Measurements from ENCODE around the gene C17orf50. TPM values are rescaled to one million over a fixed set of nuclear protein-coding genes. Genes with fewer than 3 reads are reported as not detected.

Gene C17orf50
- total RNA-seq, 6 experiments from 2014 or later = not detected

GRCh38 chr17:35786941-35787432, 26.3 kb downstream of the C17orf50 start:
- H3K4me1 ChIP-seq = peaks cover 0 to 13% (median 5%) of the 10 kb centered on the region in 4 donors
- H3K4me3 ChIP-seq = no peak overlapping the region
- intact Hi-C loops (cut with DNase I) = no loop called here
- DNase-seq (peak in 1 of 3 donors; percentile 13), ATAC-seq (no peak)
- TF ChIP-seq, protein P1, sequence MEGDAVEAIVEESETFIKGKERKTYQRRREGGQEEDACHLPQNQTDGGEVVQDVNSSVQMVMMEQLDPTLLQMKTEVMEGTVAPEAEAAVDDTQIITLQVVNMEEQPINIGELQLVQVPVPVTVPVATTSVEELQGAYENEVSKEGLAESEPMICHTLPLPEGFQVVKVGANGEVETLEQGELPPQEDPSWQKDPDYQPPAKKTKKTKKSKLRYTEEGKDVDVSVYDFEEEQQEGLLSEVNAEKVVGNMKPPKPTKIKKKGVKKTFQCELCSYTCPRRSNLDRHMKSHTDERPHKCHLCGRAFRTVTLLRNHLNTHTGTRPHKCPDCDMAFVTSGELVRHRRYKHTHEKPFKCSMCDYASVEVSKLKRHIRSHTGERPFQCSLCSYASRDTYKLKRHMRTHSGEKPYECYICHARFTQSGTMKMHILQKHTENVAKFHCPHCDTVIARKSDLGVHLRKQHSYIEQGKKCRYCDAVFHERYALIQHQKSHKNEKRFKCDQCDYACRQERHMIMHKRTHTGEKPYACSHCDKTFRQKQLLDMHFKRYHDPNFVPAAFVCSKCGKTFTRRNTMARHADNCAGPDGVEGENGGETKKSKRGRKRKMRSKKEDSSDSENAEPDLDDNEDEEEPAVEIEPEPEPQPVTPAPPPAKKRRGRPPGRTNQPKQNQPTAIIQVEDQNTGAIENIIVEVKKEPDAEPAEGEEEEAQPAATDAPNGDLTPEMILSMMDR (IDR thresholded peaks at IDR 0.05) = no peak
- no peak for TF ChIP-seq POLR2A (IDR thresholded peaks at IDR 0.05)
- H3K9me3 ChIP-seq = no peaks in the 10 kb centered on the region
- no peaks in the 10 kb centered on the region for H3K36me3 ChIP-seq
- no peaks in the 10 kb centered on the region for H3K27me3 ChIP-seq
- 8% methylated on average over 2 of the region's 3 CpGs for WGBS (ENCODE audit: insufficient coverage, low coverage, low lambda C conversion rate, missing lambda C conversion rate)
- H3K27ac ChIP-seq = no peak overlapping the region

DNA sequence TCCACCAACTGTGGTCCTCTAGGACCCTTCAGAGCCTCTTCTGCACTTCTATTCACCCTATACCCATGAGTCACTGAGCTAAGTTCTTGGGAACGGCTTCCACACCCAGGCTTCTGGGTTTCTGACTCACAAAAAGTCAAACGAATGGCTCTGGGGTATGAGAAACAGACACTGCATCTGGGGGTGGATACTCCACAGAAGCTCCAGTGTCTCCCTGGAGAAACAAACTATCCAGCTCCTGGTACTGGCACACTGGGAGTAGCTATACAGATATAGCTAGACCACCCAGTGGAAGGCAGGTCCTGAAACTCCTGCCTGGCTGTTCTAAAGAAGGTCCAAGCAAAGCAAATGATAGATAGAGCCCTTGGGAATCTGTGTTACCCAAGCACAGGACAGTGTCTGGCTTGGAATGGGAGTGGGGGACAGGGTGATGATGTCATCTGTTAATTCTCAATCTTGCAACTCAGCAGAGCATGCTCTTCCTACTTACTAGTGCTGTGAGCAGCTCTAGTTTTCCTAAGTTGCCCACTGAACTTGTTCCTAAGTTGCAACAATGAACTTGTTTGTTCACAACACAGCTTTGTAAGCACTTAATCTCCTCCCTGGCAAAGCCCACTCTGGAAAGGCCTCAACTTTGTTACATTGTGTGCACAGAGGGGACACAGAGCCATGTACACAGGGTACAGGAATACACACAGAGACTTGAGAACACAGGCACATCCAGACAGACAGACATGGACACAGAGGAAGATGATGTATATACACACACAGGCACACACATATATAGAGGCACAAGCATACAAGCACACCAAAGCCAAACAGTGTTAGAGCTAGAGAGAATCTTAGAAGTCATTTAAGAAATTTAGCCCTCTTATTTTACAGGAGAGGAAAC, 28.0 kb downstream of the C17orf50 start:
- DNase-seq = peak in 1 of 3 donors; percentile 7

DNA sequence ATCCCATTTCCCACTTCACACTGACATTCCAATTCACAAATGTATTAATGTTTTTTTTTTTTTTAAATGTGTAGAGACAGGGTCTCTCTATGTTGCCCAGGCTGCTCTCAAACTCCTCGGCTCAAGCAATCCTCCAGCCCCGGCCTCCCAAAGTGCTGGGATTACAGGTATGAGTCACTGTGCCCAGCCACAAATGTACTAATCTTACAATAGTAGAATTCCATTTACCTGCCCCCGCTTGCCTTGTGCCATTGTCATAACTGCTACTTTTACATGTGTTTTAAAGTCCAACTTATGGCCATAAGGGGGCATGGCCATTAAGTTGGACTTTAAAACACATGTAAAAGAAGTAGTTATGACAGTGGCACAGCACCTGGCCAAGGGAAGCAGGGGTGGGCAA, 30.2 kb downstream of the C17orf50 start:
- 79% methylated on average over 3 of the region's 3 CpGs for WGBS (ENCODE audit: insufficient coverage, low coverage, low lambda C conversion rate, missing lambda C conversion rate)
- no peak overlapping the region for H3K27ac ChIP-seq
- no peaks in the 10 kb centered on the region for H3K9me3 ChIP-seq
- H3K4me3 ChIP-seq = no peak overlapping the region
- peaks cover 6 to 13% of the 10 kb centered on the region in 2 donors for H3K27me3 ChIP-seq
- no peak for DNase-seq
- intact Hi-C loops (cut with DNase I) = no loop called here
- H3K36me3 ChIP-seq = no peaks in the 10 kb centered on the region
- no peak for ATAC-seq
- TF ChIP-seq POLR2A (IDR thresholded peaks at IDR 0.05) = no peak
- TF ChIP-seq, protein P1 (IDR thresholded peaks at IDR 0.05) = no peak
- peaks cover 0 to 9% (median 3%) of the 10 kb centered on the region in 4 donors for H3K4me1 ChIP-seq

More for the DNA sequence above, 28.0 kb downstream of the C17orf50 start:
- TF ChIP-seq POLR2A (IDR thresholded peaks at IDR 0.05) = no peak
- TF ChIP-seq, protein P1 (IDR thresholded peaks at IDR 0.05) = no peak
- no peak for ATAC-seq
- Histone ChIP-seq H3K4me1 (peaks cover 0 to 7% (median 2%) of the 10 kb centered on the region in 4 donors), H3K27ac (no peak overlapping the region), H3K9me3 (no peaks in the 10 kb centered on the region), H3K27me3 (peaks cover 0 to 4% of the 10 kb centered on the region in 2 donors), H3K4me3 (no peak overlapping the region), H3K36me3 (no peaks in the 10 kb centered on the region)
- intact Hi-C loops (cut with DNase I) = no loop called here
- WGBS (ENCODE audit: insufficient coverage, low coverage, low lambda C conversion rate, missing lambda C conversion rate) = no CpG with 5 or more reads among the region's 2 CpGs

GRCh38 chr17:35791681-35792350, 31.1 kb downstream of the C17orf50 start:
- H3K4me1 ChIP-seq = peaks cover 0 to 9% (median 3%) of the 10 kb centered on the region in 4 donors
- WGBS (ENCODE audit: insufficient coverage, low coverage, low lambda C conversion rate, missing lambda C conversion rate) = 35% methylated on average over 4 of the region's 9 CpGs
- DNase-seq (peak in 1 of 3 donors; percentile 14), ATAC-seq (no peak)
- H3K36me3 ChIP-seq = no peaks in the 10 kb centered on the region
- TF ChIP-seq POLR2A (IDR thresholded peaks at IDR 0.05) = no peak
- TF ChIP-seq, protein P1 (IDR thresholded peaks at IDR 0.05) = no peak
- H3K27me3 ChIP-seq = peaks cover 6 to 14% of the 10 kb centered on the region in 2 donors
- H3K4me3 ChIP-seq = no peak overlapping the region
- H3K9me3 ChIP-seq = no peaks in the 10 kb centered on the region
- intact Hi-C loops (cut with DNase I) = no loop called here
- H3K27ac ChIP-seq = no peak overlapping the region
